Stimulated activated CD8-positive, alpha-beta memory T cell treated with anti-CD3 and anti-CD28 coated beads, Interleukin-15, amount 100 ng/mL, for 48 hours (primary cell): ENCODE measurements around the gene PIBF1.
"Not testable (repeated sequence)": the region's sequence is repeated elsewhere in the genome, so short reads cannot be mapped to it uniquely, and the experiment has no call there.

Experiments
- DNase-seq, 2 donors: peaks; one replicate each; pipeline ENCODE4 v3.0.0-alpha.2; 2020; ENCODE audit warnings: low read depth in 2 of 2

Gene PIBF1

DNA sequence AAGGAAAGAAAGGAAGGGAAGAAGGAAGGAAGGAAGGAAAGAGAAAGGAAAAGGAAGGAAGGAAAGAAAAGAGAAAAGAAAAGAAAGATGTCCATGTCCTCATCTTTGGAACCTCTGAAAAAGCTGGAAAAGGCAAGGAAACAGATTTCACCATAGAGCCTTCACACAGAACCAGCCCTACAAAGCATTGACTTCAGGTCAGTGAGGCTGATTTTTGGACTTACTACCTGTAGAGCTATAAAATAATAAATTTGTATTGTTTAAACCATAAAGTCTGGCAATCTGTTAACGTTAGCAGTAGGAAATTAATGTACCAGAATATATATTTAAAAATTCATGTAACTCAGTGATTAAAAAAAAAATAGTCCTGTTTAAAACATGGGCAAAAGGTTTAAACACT is 130.0 kb downstream of the PIBF1 start:
- DNase-seq = no peak

DNA sequence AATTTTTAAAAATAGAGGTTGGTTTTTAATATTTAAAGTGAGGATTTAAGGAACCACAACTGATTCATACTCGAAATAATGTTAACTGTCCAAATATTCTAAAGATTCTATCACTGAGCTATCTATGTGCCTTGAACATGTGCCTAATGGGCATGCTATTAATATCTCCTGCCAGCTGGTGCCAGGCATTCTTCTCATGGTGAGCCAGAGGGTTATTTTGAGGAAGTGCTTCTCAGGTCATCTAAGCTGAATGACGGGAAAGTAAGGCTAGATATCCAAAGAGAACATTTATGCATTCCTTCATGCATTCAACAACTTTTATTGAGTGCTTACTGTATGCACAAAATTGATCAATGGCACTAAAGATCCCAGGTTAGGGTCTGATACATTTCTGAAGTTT is 138.2 kb downstream of the PIBF1 start:
- no peak for DNase-seq

DNA sequence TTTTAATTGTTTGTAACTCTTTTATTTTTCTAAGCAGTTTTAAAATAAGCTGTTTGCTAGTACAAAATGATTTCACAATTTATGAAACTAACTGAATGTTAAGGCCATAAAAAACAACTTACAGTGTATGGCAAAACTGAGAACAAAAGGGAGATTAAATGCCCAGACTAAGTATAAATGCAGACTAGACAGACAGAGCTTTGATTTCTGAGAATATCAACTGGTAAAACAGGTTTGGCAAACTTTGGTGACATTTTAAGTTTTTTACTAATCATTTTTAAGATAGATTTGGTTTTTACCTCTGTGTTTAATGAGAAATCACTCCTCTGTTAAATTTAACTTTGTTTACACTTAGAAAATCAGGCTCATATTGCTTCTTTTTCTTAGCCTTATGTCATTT is 149.4 kb downstream of the PIBF1 start:
- no peak for DNase-seq

DNA sequence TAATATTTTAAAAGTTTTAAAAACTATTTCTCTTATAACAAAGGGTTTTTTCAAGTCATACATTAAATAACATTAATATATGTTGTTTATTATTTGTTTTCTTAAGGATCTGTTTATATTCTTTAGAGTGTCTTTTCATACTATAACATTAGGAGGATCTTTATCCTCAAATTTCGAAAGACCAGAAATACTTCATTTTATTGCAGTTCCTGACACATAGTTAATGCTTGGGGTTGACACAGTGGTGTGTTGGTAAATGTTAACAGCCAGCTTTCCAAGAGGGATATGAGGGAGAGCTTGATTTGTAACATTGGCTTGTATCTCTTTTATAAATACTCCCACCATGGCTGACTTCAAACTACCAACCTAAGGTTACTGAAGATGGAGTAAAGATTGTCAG is 150.3 kb downstream of the PIBF1 start:
- DNase-seq = no peak

DNA sequence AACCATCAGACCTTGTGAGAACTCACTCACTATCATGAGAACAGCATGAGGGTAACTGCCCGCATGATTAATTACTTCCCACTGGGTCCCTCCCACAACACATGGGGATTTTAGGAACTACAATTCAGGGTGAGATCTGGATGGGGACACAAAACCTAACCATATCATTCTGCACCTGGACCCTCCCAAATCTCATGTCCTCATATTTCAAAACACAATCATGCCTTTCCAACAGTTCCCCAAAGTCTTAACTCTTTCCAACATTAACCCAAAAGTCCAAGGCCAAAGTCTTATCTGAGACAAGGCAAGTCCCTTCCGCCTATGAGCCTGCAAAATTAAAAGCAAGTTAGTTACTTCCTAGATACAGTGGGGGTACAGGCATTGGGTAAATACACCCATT is 164.3 kb downstream of the PIBF1 start:
- DNase-seq = not testable (repeated sequence)

DNA sequence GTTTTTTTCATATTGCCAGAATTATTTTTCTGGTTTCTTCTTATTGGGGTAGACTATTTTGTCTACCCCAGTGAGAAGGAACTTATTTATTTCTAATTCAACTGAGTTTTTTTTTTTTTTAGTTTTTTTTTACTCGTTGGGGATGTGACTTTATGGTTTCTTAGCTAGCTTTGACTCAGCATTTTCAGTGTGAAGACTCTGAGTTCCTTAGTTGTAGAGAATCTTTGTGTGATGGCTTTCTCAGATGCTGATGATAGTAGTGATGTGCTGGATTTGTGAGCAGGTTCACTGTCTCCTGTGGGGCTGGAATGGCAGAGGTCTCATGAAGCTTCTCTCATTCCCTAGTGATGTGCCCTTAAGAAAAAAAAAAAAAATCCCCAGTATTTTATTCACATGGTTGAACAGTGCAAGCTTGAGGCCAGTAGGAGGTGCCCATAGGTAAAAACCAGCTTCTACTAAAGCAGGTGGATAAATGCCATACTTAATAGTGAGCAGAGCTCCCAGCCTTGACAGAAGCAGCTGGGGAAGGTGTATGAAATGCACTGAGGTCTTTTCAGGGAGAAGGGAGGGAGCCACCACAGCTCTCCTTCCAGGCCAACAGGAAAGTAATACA is 170.7 kb downstream of the PIBF1 start:
- DNase-seq = no peak

DNA sequence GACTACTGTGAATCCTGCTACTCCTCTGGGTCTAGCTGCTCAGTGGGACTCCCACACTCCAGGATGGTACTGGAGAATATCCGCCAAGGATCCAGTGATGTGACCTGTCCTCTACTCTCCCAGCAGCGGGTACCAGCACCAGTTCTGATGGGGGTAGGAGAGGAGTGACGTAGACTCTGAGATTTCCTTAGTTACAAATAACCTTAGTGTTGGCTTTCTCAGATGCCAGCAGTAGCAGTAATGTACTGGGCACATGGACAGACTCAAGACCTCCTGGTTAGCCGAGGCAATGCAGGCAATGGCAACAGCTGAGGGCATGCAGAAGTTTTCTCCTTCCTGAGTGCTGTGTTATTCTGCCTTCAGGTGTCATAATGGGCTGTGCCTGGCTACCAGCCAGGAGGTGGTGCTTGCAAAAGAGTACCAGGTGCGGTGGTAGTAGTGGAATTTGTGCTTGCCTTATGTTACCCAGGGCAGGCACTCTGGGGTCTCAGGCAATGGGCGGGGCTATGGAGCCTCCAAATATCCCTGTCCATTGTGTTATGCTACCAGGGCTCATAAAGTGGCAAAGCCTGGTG is 171.5 kb downstream of the PIBF1 start:
- no peak for DNase-seq

DNA sequence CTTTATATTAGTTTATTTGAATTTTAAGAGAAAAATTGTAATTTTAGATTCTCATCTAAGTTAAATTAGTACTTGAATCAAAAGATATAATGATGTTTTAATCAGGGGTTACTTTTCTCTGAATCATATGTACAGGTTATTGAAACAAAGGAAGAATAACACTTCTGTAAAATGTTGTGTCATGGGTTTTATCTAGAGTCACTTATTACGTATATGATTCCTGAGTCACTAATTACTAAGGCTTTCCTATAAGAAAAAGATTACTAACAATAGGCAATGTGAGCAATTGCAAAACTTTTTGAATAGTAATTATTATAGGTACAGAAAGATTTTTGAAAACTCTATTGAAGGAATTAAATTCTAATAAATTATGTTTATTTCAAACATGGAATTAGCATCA is 177.7 kb downstream of the PIBF1 start:
- no peak for DNase-seq

DNA sequence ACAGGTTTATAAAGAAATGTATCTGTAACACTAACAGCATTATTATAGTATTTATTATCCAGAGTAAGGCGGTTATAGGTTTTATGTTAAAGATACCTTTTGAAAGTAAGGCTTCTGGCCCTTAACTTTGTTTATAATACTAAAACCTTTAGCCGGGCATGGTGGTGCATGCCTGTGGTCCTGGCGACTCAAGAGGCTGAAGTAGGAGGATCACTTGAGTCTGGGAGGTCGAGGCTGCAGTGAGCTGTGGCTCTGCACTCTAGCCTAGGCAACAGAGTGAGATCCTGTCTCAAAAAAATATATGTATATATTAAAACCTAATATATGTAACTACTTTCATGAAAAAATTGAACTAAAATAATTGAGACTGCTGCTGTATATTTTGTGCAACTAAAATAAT is 178.2 kb downstream of the PIBF1 start:
- no peak for DNase-seq

DNA sequence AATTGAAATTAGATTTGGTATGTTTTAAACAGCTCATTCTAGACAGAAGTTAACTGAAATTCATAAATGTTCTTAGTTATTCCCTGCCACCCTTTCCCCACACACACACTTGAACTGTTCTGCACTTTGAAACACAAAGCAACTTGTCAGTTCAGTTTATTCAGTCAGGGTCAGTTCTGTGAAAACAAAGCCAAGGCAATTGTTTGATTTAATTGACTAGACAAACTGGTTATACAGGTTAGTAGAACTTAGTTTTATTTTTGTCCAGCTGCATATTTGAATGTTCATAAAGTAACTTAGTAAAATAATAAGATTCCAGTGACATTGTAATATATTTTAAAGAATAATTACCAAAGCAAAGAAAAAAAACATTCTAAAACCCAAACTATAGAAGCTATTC is 178.6 kb downstream of the PIBF1 start:
- DNase-seq = no peak

DNA sequence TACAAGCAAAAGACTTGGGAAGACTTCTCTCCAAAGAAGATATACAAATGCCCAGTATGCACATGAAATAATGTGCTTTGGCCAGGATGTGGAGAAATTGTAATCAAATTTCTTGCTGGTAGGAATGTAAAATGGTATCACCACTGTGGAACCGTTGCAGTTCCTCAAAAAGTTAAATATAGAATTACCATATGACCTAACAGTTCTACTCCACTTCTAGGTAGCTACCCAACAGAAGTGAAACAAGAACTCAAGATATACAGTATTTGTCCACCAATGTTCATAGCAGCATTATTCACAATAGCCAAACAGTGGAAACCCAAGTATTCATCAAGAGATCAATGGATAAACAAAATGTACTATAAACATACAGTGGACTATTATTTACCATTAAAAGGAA is 181.8 kb downstream of the PIBF1 start:
- no peak for DNase-seq

DNA sequence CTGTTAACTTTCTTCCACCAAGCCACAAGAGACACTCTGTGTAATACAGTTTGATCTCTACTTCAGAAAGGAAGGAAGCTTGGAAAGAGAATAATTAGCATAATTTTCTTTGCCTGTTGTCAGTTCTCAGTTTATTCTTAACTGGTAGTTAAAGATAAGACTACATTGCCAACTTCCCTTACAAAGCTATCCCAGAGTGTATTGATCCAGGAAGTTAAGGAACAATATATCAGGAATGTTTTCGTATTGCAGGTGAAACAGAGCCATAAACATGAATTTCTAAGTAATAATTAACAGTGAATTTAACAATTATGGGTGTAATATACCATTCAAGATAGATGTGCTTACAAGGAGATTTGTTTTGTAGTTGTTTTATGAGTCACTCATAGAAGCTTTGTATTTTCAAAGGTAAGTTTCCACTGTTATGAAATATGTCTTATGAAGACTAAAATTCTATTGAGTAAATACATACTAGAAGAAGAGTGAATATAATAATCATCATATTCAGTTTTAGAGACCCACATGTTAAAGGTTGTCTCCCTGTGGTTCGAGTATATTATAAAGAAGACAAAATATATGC is 188.5 kb downstream of the PIBF1 start:
- no peak for DNase-seq

DNA sequence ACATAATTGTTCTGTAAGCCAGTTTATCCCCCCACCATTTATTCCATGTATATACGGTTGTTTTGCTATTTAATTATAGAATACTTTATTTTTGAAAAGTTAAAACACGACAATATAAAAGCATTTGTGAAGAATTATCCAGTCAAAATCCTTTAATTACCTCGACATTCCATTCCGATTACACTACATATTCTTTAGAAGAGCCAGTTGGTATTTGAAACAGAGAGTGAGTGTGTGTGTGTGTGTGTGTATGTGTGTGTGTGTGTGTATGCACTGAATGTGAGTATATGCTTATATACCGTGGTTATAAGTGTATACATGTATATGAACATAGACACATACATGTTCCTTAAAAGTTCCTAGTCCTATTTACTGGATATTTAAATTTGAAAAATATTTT is 189.0 kb downstream of the PIBF1 start:
- DNase-seq = no peak

DNA sequence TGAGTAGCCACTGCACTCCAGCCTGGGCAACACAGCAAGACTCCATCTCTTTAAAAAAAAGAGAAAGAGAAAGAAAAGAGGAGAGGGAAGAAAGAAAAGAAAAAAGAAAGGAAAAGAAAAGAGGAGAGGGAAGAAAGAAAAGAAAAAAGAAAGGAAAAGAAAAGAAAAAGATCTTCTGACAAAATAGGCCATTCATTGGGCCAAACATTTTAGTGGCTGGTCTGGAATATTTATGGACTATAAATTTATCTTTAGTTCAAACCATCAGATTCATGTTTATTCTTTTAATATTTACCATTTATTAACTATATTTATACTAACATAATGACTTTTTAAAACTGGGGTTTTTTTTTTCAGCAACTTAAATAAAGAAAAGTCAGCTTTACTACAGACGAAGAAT is 191.3 kb downstream of the PIBF1 start:
- no peak for DNase-seq

DNA sequence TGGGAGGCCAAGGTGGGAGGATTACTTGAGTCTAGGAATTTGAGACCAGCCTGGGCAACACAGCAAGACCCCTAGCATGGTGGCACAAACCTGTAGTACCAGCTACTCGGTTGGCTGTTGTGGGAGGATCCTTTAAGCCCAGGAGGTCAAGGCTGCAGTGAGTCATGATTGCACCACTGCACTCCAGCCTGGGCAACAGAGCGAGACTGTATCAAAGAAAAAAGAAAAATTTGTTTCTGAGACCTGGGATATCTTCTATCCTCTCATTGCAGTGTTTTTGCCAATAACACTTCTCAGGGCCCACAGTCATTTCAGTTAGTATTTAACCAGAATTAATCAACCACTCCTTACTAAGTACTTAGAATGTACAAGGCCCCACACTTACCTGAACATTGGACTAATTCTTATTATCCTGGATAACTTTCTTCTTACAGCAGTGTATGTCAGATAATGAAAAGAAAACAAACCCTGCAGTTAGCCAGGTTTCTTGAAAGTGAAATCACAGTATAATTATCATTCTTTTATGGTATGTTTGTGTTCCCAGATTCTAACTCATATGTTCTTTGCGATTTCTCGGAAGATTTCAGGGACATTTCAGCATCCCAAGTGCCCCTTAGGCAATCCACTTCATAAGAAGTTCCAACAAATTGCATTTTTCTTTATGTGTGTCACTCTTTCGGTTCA is 201.3 kb downstream of the PIBF1 start:
- no peak for DNase-seq

DNA sequence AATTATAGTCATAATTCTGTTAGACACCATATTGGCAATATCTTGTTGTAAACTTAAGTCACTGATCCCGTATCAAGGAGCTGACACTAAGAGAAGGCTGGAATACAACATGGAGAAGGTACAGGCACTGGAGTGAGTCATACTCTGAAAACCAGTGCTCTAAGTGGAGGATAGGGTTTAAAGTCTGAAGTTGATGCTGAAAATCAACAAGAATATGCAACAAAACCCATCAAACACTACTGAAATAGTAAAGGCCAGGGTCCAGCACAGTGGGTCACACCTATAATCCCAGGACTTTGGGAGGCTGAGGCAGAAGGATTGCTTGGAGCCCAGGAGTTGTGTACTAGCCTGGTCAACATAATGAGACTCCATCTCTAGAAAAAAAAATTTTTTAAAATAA is 203.7 kb downstream of the PIBF1 start:
- DNase-seq = no peak

DNA sequence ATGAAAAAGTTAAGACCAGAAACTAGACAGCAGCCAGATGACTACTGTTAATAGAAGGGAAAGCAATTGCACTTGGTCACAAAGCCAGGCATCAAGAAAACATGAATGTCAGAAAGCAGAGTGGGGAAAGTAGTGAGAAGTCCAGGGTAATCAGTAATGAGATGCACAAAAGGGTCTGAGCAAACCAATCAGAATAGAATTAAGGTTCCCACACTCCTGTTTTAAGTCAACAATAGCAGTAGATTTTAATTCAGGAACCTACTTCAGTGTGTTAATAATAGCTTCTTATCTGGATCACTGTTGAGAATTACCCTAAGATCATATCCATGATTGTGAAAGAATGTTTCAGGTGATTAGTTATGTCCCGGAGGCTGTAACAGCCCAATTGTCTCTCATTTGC is 204.3 kb downstream of the PIBF1 start:
- no peak for DNase-seq

DNA sequence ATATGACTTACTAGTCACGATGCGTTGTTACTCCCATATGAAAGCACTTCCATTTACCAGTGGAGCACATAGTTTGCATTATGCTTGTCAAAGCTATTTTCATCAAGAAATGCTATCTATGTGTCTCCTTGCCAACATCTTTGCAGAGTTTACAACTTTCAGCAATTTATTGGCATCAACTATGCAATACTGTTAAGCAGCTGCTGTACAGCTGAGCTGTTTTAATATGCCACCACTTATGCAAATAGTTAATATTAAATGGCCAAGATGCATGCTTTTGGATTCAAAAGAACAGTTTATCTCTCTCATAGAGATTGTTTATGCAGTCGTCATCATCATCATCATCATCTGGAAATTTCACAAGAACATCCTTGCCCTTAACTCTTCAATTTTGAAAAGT is 209.0 kb downstream of the PIBF1 start:
- DNase-seq = no peak

DNA sequence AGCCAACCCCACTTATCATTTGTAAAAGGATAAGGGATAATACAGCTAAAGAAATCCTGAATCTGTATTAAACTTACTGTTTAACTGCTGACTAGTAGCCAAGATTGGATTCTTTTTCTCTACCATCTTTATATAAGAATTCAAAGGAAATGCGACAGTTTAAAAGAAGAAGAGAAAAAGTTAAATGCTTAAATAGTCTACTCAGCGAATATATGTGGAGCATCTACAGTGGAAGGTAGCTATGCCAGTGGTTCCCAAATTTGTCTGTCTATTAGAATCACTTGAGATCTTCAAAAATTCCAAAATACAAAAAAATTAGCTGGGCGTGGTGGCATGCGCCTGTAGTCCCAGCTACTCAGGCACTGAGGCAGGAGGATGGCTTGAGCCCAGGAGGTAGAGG is 216.1 kb downstream of the PIBF1 start:
- no peak for DNase-seq

DNA sequence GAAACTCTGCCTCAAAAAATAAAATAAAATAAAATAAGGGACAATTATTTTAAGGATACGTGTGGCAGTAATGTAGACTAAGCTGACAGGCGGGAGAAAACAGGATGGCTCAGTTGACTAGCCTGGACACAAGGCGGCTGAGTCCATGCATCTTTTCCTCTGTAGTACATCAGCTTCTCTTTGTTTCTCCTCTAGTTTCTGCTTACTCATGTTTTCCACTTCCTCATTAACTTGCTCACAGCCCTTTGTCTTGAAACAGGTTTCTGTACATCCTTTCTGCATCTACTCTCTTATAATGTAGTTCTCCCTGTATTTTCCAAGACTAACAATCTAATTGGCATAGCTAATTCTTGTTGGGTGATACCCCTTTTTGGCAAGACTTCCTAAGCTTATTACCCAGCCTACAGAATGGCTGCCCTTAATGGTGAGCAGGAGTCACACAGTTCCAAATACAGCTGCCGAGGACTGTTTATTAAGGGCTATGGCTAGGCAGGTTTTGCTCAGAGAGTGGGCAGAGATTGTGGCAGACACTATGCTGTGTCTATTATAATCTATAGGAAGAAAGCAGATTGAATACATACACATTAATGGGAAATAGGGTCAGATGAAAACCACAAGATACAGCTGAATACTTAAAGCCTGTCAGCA is 218.2 kb downstream of the PIBF1 start:
- no peak for DNase-seq

DNA sequence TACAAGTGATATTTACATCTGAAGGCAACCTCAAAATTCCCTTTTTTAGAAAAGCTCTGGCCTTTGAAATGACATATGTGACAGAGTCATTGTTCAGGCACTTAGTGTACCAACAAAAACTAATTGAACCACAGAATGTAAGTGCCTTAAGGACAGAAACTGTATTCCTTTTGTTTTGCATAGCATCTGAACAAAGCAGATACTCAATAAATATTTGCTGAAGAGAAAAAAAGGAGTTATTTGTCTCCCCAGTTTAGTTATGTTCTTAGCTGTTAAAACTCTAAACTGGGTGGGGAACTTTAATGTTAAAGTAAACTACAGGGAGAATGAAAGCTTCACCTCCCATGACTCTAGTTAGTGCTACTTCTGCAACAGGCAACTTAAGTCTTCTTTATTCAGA is 220.0 kb downstream of the PIBF1 start:
- no peak for DNase-seq

DNA sequence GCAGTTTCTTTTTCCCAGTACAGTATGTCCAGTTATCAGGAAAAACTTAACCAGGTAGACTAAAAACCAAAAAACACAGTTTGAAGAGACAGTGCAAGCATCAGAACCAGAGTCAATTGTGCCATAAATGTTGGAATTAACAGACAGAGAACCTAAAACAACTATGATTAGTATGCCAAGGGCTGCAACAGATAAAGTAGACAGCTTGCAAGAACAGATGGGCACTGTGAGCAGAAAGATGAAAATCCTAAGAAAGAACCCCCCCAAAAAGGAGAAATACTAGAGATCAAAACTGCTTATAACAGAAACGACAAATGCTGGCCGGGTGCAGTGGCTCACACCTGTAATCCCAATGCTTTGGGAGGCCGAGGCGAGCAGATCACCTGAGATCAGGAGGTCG is 229.8 kb downstream of the PIBF1 start:
- no peak for DNase-seq

DNA sequence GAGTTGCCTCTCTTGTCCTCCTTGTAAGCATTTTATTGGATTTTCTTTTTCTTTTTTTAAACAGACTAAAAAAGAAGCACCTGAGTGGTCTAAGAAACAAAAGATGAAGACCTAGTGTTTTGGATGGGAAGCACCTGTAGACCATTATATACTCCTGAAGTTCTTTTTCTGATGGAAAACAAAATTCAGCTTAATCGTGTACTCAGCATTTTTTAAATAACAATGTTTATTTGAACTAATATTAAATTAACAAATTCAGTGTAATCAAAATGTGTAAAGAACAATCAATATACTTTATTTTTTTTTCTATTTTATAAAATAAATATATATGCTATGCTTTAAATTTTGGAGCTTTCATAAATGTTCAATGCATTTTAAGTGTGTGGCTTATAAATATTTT is 233.9 kb downstream of the PIBF1 start:
- DNase-seq = no peak
